Gastroesophageal sphincter (tissue), 4 donors: ENCODE results near the gene ATAD3A. TPM values are rescaled to one million over a fixed set of nuclear protein-coding genes. Genes with fewer than 3 reads are reported as not detected.
A peak's percentile ranks its signal among the peaks of the same experiment; 100 is the strongest.
"Not testable (repeated sequence)": the region's sequence is repeated elsewhere in the genome, so short reads cannot be mapped to it uniquely, and the experiment has no call there.

ENCODE experiments used
- ATAC-seq: fragments of 150-250 bp; one replicate; pipeline ENCODE4 v1.9.1; 2016; ENCODE audit warnings: mild to moderate bottlenecking, moderate library complexity
- H3K27ac ChIP-seq, 4 donors: fragments of 200-600 bp; sonication (generic) in 3 of 4; 1 replicate in 3 of 4; 2 replicates in 1 of 4; pipeline ENCODE4 v1.5.1; 2016 to 2019
- H3K27me3 ChIP-seq: fragments of 200-600 bp; sonication (generic); one replicate; pipeline ENCODE4 v1.5.1; 2019
- H3K36me3 ChIP-seq, 2 donors: fragments of 200-600 bp; sonication (generic); one replicate each; pipeline ENCODE4 v1.5.1; 2019; ENCODE audit warnings: control low read depth in 1 of 2
- H3K4me1 ChIP-seq, 3 donors: fragments of 200-600 bp; sonication (generic); 1 replicate in 2 of 3; 2 replicates in 1 of 3; pipeline ENCODE4 v1.5.1; 2016 to 2019; ENCODE audit warnings: control low read depth in 2 of 3
- H3K4me3 ChIP-seq, 2 donors: fragments of 200-600 bp; sonication (generic); one replicate each; pipeline ENCODE4 v1.5.1; 2019; ENCODE audit warnings: mild to moderate bottlenecking in 1 of 2, moderate library complexity in 1 of 2
- H3K9me3 ChIP-seq, 3 donors: fragments of 200-600 bp; sonication (generic); one replicate each; pipeline ENCODE4 v1.5.1; 2017 to 2019; ENCODE audit warnings: control low read depth in 2 of 3
- CTCF ChIP-seq, 4 experiments: fragments of 200-600 bp in 2 of 4; fragments of 450-650 bp in 2 of 4; sonication (generic) in 1 of 4; IDR thresholded peaks; one replicate each; pipeline ENCODE4 v1.5.1; 2017 to 2019; ENCODE audit warnings: antibody characterized with exemption in 4 of 4, mild to moderate bottlenecking in 2 of 4, moderate library complexity in 2 of 4
- EP300 ChIP-seq: sonication (generic); formaldehyde crosslinking; IDR thresholded peaks from one replicate; pipeline ENCODE4 v1.6.1; 2017; ENCODE audit warnings: antibody characterized with exemption, mild to moderate bottlenecking
- POLR2A ChIP-seq, 2 donors: fragments of 450-650 bp; IDR thresholded peaks; one replicate each; pipeline ENCODE4 v1.6.1; 2017; ENCODE audit warnings: antibody characterized with exemption in 2 of 2, mild to moderate bottlenecking in 2 of 2, moderate library complexity in 1 of 2
- POLR2AphosphoS5 ChIP-seq: sonication (generic); formaldehyde crosslinking; IDR thresholded peaks from one replicate; pipeline ENCODE4 v1.6.1; 2017; ENCODE audit warnings: antibody characterized with exemption
- WGBS, 2 donors: methylation state at CpG; one replicate each; pipeline ENCODE4 v1.1.5; 2018; ENCODE audit warnings: low coverage in 1 of 2; 5-methylcytosine and 5-hydroxymethylcytosine counted together
- total RNA-seq, 4 donors: library from RNA; depleted of rRNA; stranded (reverse); fragments of >200 nt; gene quantifications; one replicate each; pipeline ENCODE4 v1.1.0, GENCODE V29; 2016

Gene ATAD3A
- total RNA-seq, 4 donors from 2014 or later, result 14.9 to 32.9 (median 19.1) TPM

GRCh38 chr1:1489861-1490260, 22.1 kb upstream of the ATAD3A start:
- Histone ChIP-seq H3K9me3 (peaks cover 0 to 23% (median 0%) of the 10 kb centered on the region in 3 donors), H3K36me3 (peaks cover 0 to 100% of the 10 kb centered on the region in 2 donors), H3K27me3 (no peaks in the 10 kb centered on the region), H3K4me3 (no peak overlapping the region), H3K4me1 (no peaks in the 10 kb centered on the region), H3K27ac (no peak overlapping the region)
- ATAC-seq, result no peak
- WGBS, 2 donors, result no CpG with 5 or more reads among the region's 19 CpGs
- TF ChIP-seq POLR2AphosphoS5 (no peak), CTCF (IDR thresholded peaks at IDR 0.05) (no peak), EP300 (no peak), POLR2A (IDR thresholded peaks at IDR 0.05) (no peak)

GRCh38 chr1:1490633-1491230, 21.2 kb upstream of the ATAD3A start:
- Histone ChIP-seq H3K27me3 (no peaks in the 10 kb centered on the region), H3K36me3 (peaks cover 0 to 100% of the 10 kb centered on the region in 2 donors), H3K4me1 (no peaks in the 10 kb centered on the region), H3K4me3 (no peak overlapping the region), H3K9me3 (peaks cover 0 to 23% (median 0%) of the 10 kb centered on the region in 3 donors), H3K27ac (no peak overlapping the region)
- TF ChIP-seq CTCF (IDR thresholded peaks at IDR 0.05) (no peak), POLR2A (IDR thresholded peaks at IDR 0.05) (no peak), POLR2AphosphoS5 (no peak), EP300 (no peak)
- no peak for ATAC-seq
- no CpG with 5 or more reads among the region's 25 CpGs for WGBS, 2 donors

- ATAC-seq, result no peak
- TF ChIP-seq POLR2AphosphoS5 (no peak), CTCF (IDR thresholded peaks at IDR 0.05) (no peak), POLR2A (IDR thresholded peaks at IDR 0.05) (no peak), EP300 (no peak)
- WGBS, 2 donors, result 80 to 100% methylated on average over 1 to 4 of the region's 10 CpGs
- Histone ChIP-seq H3K4me3 (no peak overlapping the region), H3K27ac (no peak overlapping the region), H3K27me3 (no peaks in the 10 kb centered on the region), H3K9me3 (peaks cover 0 to 23% (median 0%) of the 10 kb centered on the region in 3 donors), H3K36me3 (peaks cover 0 to 98% of the 10 kb centered on the region in 2 donors), H3K4me1 (no peaks in the 10 kb centered on the region)
Measured at GRCh38 chr1:1491601-1492000, 20.4 kb upstream of the ATAD3A start.

GRCh38 chr1:1494311-1494710, 17.7 kb upstream of the ATAD3A start:
- not testable (repeated sequence) for H3K27ac ChIP-seq, H3K4me3 ChIP-seq, ATAC-seq, H3K4me1 ChIP-seq, H3K27me3 ChIP-seq
- Histone ChIP-seq H3K9me3 (peaks cover 0 to 23% (median 0%) of the 10 kb centered on the region in 3 donors), H3K36me3 (peaks cover 0 to 71% of the 10 kb centered on the region in 2 donors)
- 60% methylated on average over 1 of the region's 22 CpGs; no CpG with 5 or more reads in 1 of the 2 donors for WGBS, 2 donors

GRCh38 chr1:1495461-1495975, 16.4 kb upstream of the ATAD3A start:
- H3K9me3 ChIP-seq, result peaks cover 0 to 23% (median 0%) of the 10 kb centered on the region in 3 donors
- not testable (repeated sequence) for H3K27ac ChIP-seq, H3K4me3 ChIP-seq, H3K27me3 ChIP-seq, ATAC-seq, H3K4me1 ChIP-seq
- H3K36me3 ChIP-seq, result peaks cover 0 to 59% of the 10 kb centered on the region in 2 donors
- 92% methylated on average over 2 of the region's 18 CpGs; no CpG with 5 or more reads in 1 of the 2 donors for WGBS, 2 donors

GRCh38 chr1:1504777-1505365, 7.1 kb upstream of the ATAD3A start:
- peak overlapping the region; percentile 36 to 86 (median 80) for H3K27ac ChIP-seq
- H3K4me3 ChIP-seq, result peak overlapping the region in 1 of 2 donors; percentile 23
- peak in 3 of 4 experiments; percentile 65 to 75 (median 67) for TF ChIP-seq CTCF (IDR thresholded peaks at IDR 0.05)
- H3K9me3 ChIP-seq, H3K36me3 ChIP-seq, H3K27me3 ChIP-seq: not testable (repeated sequence)
- WGBS, 2 donors, result 23% methylated on average over 11 of the region's 16 CpGs; no CpG with 5 or more reads in 1 of the 2 donors
- H3K4me1 ChIP-seq, result peaks cover 0 to 14% (median 0%) of the 10 kb centered on the region in 3 donors
- peak; percentile 42 for ATAC-seq
